ENCODE measurements around the gene HAVCR2. TPM values are rescaled to one million over a fixed set of nuclear protein-coding genes. Genes with fewer than 3 reads are reported as not detected.

Gene HAVCR2
- total RNA-seq, 1 donor from 2014 or later: 0.12 TPM

DNA sequence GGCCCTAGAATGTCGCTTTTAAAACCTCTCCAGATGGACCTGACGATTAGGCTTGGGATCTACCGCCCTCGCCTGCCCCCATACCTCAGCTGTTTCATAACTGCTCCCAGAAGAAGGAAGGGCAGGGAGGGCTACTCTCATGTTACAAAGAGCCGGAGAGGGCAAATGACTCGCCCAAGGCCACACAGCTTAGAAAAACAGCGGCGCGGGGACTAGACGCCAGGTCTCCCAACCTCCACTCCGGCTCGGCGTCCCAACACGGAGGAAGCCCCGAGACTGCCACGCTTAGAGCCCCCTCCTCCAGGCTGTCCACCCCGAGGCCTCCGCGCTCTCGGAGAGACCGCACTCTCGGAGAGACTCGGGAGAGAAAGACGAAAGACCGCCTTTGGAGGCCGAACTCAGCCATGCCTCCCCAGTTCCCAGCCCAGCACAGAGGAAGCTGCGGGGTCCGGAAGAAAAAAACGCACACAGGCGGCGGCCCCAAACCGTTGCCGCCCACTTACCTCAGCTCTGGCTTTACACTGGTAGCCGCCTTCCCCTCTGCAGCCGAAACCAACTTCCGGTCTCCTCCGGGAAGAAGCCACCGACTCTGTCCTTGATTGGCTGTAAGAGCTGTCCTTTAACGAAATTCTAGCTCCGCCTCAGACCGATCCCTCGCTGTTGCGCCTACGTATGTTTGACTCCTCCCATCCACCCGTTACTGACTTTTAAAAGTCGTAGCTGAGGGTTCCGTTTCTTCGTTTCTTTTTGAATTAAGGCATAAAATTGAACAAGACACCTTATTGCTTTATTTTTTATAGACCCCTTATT is 33.7 kb upstream of the HAVCR2 start, which contains the start of gene MED7:
MED7 (minus strand) TSS at position 549 of the 810 bp plus-strand sequence. CDS start 3,434 bp downstream, outside the sequence.
- TF ChIP-seq, protein P1, sequence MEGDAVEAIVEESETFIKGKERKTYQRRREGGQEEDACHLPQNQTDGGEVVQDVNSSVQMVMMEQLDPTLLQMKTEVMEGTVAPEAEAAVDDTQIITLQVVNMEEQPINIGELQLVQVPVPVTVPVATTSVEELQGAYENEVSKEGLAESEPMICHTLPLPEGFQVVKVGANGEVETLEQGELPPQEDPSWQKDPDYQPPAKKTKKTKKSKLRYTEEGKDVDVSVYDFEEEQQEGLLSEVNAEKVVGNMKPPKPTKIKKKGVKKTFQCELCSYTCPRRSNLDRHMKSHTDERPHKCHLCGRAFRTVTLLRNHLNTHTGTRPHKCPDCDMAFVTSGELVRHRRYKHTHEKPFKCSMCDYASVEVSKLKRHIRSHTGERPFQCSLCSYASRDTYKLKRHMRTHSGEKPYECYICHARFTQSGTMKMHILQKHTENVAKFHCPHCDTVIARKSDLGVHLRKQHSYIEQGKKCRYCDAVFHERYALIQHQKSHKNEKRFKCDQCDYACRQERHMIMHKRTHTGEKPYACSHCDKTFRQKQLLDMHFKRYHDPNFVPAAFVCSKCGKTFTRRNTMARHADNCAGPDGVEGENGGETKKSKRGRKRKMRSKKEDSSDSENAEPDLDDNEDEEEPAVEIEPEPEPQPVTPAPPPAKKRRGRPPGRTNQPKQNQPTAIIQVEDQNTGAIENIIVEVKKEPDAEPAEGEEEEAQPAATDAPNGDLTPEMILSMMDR (conservative IDR thresholded peaks at IDR 0.05; ENCODE audit: low read depth, low read length): no peak
- H3K4me3 ChIP-seq (ENCODE audit: low read depth, low read length): peak within 1 kb of the TSS; percentile 96
- DNase-seq (ENCODE audit: low read depth): peak; percentile 97

DNA sequence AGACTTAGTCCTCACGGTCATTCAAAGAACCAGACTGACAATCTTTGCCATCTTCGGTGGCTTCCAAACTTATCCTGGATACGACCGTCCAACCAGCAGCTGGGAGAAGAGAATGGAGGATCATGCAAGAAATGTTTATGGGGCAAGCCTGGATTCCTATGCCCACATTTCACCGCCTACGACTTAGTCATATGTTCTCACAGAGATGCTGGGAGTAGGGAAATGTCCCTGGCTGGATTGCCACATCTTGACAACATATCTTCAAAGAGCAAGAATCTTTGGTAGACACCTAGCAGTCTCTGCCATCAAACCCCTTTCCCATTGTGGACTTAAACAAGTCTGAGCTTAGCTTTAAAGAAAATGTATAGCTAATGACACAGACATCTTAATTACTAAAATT is 28.8 kb upstream of the HAVCR2 start:
- no peak overlapping the region for H3K4me3 ChIP-seq (ENCODE audit: low read depth, low read length)
- TF ChIP-seq, protein P1 (conservative IDR thresholded peaks at IDR 0.05; ENCODE audit: low read depth, low read length): no peak
- no peak for DNase-seq (ENCODE audit: low read depth)

DNA sequence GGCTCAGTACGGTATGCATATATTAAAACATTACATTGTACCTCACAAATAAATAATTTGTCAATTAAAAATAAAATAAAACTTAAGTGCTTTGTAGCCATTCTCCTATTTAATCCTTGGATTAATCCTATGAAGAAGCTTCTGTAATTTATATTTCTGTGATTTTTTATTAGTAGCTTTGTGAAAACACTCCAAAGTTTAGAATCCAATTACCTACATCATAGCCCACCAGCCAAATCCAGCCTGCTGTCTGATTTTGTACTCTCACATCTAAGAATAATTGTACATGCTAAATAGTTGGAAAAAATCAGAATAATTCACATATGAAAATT is 23.4 kb upstream of the HAVCR2 start:
- TF ChIP-seq, protein P1 (conservative IDR thresholded peaks at IDR 0.05; ENCODE audit: low read depth, low read length): no peak
- H3K4me3 ChIP-seq (ENCODE audit: low read depth, low read length): no peak overlapping the region
- no peak for DNase-seq (ENCODE audit: low read depth)

DNA sequence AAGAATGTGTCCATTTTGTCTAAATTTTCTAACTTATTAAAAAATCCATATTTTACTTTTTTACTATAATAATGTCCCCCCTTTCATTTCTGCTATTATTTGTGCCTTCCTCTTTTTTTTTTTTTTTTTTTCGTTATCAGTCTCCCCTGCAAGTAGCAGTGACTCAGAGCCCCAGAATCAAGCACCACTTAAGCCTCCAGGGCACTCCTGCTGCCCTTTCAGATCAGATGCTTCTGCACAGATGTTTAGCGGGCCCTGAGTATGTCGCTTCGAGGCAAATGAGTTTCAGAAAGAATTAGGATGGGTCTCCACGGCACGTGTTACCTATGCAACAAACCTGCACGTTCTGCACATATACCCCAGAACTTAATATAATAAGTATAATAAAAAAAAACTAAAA is 22.1 kb upstream of the HAVCR2 start:
- TF ChIP-seq, protein P1 (conservative IDR thresholded peaks at IDR 0.05; ENCODE audit: low read depth, low read length): no peak
- no peak overlapping the region for H3K4me3 ChIP-seq (ENCODE audit: low read depth, low read length)
- no peak for DNase-seq (ENCODE audit: low read depth)

DNA sequence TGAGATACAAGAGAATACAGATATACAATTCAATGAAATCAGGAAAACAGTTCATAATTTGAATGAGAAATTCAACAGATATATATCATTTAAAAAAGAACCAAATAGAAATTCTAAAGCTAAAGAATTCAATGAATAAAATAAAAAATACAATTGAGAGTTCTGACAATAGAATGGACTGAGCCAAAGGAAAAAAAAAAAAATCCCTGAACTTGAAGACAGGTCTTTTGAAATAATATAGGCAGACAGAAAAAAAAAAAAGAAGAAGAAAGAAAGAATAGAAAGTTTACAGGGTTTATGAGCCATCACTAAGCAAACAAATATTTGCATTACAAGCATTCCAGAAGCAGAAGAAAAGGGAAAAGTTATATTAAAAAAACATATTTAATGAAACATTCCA is 12.9 kb upstream of the HAVCR2 start:
- no peak for DNase-seq (ENCODE audit: low read depth)
- H3K4me3 ChIP-seq (ENCODE audit: low read depth, low read length): no peak overlapping the region
- TF ChIP-seq, protein P1 (conservative IDR thresholded peaks at IDR 0.05; ENCODE audit: low read depth, low read length): no peak

DNA sequence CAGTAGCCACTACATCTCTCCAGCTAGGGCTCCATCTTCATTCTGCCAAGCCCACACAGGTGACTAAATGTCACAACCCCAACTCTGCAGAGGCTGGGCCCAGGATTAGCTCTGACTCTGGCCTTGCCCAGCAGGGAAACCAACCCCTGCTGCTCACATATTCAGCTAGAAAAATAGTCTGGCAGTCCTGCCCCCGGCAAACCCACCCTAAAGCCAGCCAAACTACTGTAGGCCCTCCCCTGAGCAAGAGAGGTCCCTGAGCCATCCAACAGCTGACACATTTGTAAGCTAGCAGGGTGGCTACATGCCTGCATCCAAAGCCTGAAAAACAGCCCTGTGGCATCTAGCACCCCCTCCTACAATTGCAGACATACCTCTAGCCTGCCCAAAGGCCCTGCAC is 11.3 kb upstream of the HAVCR2 start:
- TF ChIP-seq, protein P1 (conservative IDR thresholded peaks at IDR 0.05; ENCODE audit: low read depth, low read length): no peak
- DNase-seq (ENCODE audit: low read depth): no peak
- no peak overlapping the region for H3K4me3 ChIP-seq (ENCODE audit: low read depth, low read length)

DNA sequence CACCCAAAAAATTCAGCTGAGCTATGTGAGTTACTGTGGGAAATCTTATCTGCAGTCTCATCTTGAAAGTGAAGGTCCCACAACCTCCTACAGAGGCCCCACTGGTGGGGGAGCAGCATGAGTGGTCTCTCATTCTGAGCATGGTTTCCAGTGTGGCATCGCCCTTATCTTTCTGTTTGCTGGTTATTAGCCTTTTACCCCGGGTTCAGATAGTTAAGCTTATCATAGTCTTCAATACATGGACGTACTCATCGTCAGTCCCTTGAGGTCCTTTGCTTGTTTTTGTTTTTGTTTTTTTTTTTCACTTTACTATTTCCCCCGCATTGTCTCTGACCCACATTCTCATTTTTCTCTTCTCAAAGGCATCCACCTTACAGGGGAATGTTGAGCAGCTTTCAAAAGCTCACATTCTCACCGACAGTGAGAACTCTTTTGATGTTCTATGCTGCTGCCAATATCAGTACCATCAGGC is 7.7 kb upstream of the HAVCR2 start:
- no peak for DNase-seq (ENCODE audit: low read depth)
- H3K4me3 ChIP-seq (ENCODE audit: low read depth, low read length): no peak overlapping the region
- TF ChIP-seq, protein P1 (conservative IDR thresholded peaks at IDR 0.05; ENCODE audit: low read depth, low read length): no peak
